ENCODE results near the gene SEMA3D. TPM values are rescaled to one million over a fixed set of nuclear protein-coding genes. Genes with fewer than 3 reads are reported as not detected.

The SEMA3D gene
- total and polyA plus RNA-seq, 9 of the 15 experiments (the other 6 are each of a cell fraction or from before 2014, with no cell fraction given), result 0.01 to 0.10 (median 0.04) TPM; not detected in 1

GRCh38 chr7:85222522-85222921, 35.7 kb upstream of the SEMA3D start:
- Histone ChIP-seq H3K36me3 (ENCODE audit: control insufficient read depth, insufficient read depth, low read length) (no peaks in the 10 kb centered on the region), H3K4me3 (no peak overlapping the region), H3K4me2 (ENCODE audit: insufficient read depth, low read length) (no peak overlapping the region), H4K20me1 (replicated peaks; ENCODE audit: control insufficient read depth, insufficient read depth, low read length) (no peaks in the 10 kb centered on the region), H3K4me1 (replicated peaks in 1 of 2; ENCODE audit: control insufficient read depth in 2 of 2, insufficient read depth in 2 of 2, low read length in 2 of 2) (no peaks in the 10 kb centered on the region), H3K79me2 (ENCODE audit: control insufficient read depth, insufficient read depth, low read length) (no peaks in the 10 kb centered on the region), H3K9ac (ENCODE audit: insufficient read depth in 1 of 2, low read depth in 2 of 2, low read length in 2 of 2) (no peak overlapping the region), H3K27me3 (ENCODE audit: control insufficient read depth in 2 of 2, insufficient read depth in 2 of 2, low read length in 2 of 2) (no peaks in the 10 kb centered on the region), H3K27ac (ENCODE audit: extremely low read depth, low read depth, low read length) (no peak overlapping the region), H3K9me3 (replicated peaks; ENCODE audit: control insufficient read depth, insufficient read depth, low read depth, low read length) (no peaks in the 10 kb centered on the region), H3K9me1 (ENCODE audit: control insufficient read depth, insufficient read depth, low read length) (no peaks in the 10 kb centered on the region), H2AFZ (ENCODE audit: low read depth, low read length) (no peak overlapping the region)
- ChIA-PET CTCF (ENCODE audit: low intra/inter-chr PET ratio) (no interaction called here), POLR2A (no interaction called here)
- intact Hi-C loops (cut with micrococcal nuclease) (no loop called here), in situ Hi-C loops (cut with MboI) (no loop called here)
- DNase-seq (ENCODE audit: extremely low read depth in 1 of 4, low spot score in 3 of 4), result no peak
- ATAC-seq, result no peak
- FAIRE-seq, result no peak
- BruUV-seq (replicated peaks), result no TSS peak
- WGBS (ENCODE audit: insufficient coverage, low coverage, missing lambda C conversion rate), result 3% methylated on average over 4 of the region's 4 CpGs
- TF ChIP-seq RBBP5 (IDR thresholded peaks at IDR 0.05; ENCODE audit: borderline replicate concordance, insufficient read depth, low read length, poor library complexity, severe bottlenecking) (no peak), BCOR (IDR thresholded peaks at IDR 0.05) (no peak), SETDB1 (IDR thresholded peaks at IDR 0.05; ENCODE audit: low read length) (no peak), ETS2 (tag; IDR thresholded peaks at IDR 0.05; ENCODE audit: borderline replicate concordance, poor library complexity, severe bottlenecking) (no peak), NRF1 (conservative IDR thresholded peaks at IDR 0.05 in 1 of 2, IDR thresholded peaks at IDR 0.05 in 1 of 2) (no peak), ZNF584 (CRISPR knock-in tag; IDR thresholded peaks at IDR 0.05; ENCODE audit: low read depth) (no peak), HCFC1 (IDR thresholded peaks at IDR 0.05; ENCODE audit: low read depth, low read length) (no peak), CHD4 (IDR thresholded peaks at IDR 0.05; ENCODE audit: insufficient read depth, insufficient replicate concordance, low read depth, low read length, poor library complexity, severe bottlenecking) (no peak), ZNF124 (CRISPR knock-in tag; IDR thresholded peaks at IDR 0.05) (no peak), MCM5 (IDR thresholded peaks at IDR 0.05; ENCODE audit: low read depth) (no peak), L3MBTL2 (IDR thresholded peaks at IDR 0.05) (no peak), ZNF146 (CRISPR knock-in tag; IDR thresholded peaks at IDR 0.05; ENCODE audit: unreplicated experiment) (no peak)
- TF ChIP-seq, protein P1, sequence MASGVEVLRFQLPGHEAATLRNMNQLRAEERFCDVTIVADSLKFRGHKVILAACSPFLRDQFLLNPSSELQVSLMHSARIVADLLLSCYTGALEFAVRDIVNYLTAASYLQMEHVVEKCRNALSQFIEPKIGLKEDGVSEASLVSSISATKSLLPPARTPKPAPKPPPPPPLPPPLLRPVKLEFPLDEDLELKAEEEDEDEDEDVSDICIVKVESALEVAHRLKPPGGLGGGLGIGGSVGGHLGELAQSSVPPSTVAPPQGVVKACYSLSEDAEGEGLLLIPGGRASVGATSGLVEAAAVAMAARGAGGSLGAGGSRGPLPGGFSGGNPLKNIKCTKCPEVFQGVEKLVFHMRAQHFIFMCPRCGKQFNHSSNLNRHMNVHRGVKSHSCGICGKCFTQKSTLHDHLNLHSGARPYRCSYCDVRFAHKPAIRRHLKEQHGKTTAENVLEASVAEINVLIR (CRISPR knock-in tag; IDR thresholded peaks at IDR 0.05), result no peak
- TF ChIP-seq, protein P2, sequence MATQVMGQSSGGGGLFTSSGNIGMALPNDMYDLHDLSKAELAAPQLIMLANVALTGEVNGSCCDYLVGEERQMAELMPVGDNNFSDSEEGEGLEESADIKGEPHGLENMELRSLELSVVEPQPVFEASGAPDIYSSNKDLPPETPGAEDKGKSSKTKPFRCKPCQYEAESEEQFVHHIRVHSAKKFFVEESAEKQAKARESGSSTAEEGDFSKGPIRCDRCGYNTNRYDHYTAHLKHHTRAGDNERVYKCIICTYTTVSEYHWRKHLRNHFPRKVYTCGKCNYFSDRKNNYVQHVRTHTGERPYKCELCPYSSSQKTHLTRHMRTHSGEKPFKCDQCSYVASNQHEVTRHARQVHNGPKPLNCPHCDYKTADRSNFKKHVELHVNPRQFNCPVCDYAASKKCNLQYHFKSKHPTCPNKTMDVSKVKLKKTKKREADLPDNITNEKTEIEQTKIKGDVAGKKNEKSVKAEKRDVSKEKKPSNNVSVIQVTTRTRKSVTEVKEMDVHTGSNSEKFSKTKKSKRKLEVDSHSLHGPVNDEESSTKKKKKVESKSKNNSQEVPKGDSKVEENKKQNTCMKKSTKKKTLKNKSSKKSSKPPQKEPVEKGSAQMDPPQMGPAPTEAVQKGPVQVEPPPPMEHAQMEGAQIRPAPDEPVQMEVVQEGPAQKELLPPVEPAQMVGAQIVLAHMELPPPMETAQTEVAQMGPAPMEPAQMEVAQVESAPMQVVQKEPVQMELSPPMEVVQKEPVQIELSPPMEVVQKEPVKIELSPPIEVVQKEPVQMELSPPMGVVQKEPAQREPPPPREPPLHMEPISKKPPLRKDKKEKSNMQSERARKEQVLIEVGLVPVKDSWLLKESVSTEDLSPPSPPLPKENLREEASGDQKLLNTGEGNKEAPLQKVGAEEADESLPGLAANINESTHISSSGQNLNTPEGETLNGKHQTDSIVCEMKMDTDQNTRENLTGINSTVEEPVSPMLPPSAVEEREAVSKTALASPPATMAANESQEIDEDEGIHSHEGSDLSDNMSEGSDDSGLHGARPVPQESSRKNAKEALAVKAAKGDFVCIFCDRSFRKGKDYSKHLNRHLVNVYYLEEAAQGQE (IDR thresholded peaks at IDR 0.05; ENCODE audit: borderline replicate concordance), result no peak
- TF ChIP-seq, protein P2 (CRISPR knock-in tag; IDR thresholded peaks at IDR 0.05; ENCODE audit: low read depth), result no peak

Measured in K562 (cell line).